GM12878 (cell line): Measurements from ENCODE around the gene NR2F2. TPM values are rescaled to one million over a fixed set of nuclear protein-coding genes. Genes with fewer than 3 reads are reported as not detected.
A peak's percentile ranks its signal among the peaks of the same experiment; 100 is the strongest.

Experiments
- BHLHE40 ChIP-seq, 2 experiments: fragments of 450-650 bp in 1 of 2; IDR thresholded peaks; 2 replicates each; pipeline ENCODE4 v1.6.1; 2011 to 2017; ENCODE audit warnings: low read depth in 2 of 2, borderline replicate concordance in 1 of 2, improper control_type of control experiment in 1 of 2, low read length in 1 of 2, mild to moderate bottlenecking in 1 of 2
- FOXM1 ChIP-seq: IDR thresholded peaks from 2 replicates; pipeline ENCODE4 v1.6.1; 2012; ENCODE audit warnings: low read depth, mild to moderate bottlenecking, inconsistent platforms, low read length, moderate library complexity
- HDAC2 ChIP-seq: fragments of 200-600 bp; sonication (generic); IDR thresholded peaks from 2 replicates; pipeline ENCODE4 v1.6.1; 2017
- IKZF1 ChIP-seq: fragments of 450-650 bp; conservative IDR thresholded peaks from 2 replicates; pipeline ENCODE4 v1.6.1; 2017; ENCODE audit warnings: antibody characterized with exemption, mild to moderate bottlenecking
- IKZF2 ChIP-seq, 2 experiments: fragments of 450-650 bp; IDR thresholded peaks; 2 replicates each; pipeline ENCODE4 v1.6.1; 2017; ENCODE audit warnings: mild to moderate bottlenecking in 2 of 2, moderate library complexity in 2 of 2
- KDM1A ChIP-seq: fragments of 200-600 bp; sonication (generic); IDR thresholded peaks from 2 replicates; pipeline ENCODE4 v1.6.1; 2016; ENCODE audit warnings: borderline replicate concordance
- NBN ChIP-seq: fragments of 450-650 bp; IDR thresholded peaks from 2 replicates; pipeline ENCODE4 v1.6.1; 2016
- RAD51 ChIP-seq: fragments of 450-650 bp; IDR thresholded peaks from 2 replicates; pipeline ENCODE4 v1.6.1; 2016; ENCODE audit warnings: moderate library complexity, mild to moderate bottlenecking, inconsistent platforms
- SREBF1 ChIP-seq: IDR thresholded peaks from 2 replicates; pipeline ENCODE4 v1.6.1; 2012; ENCODE audit warnings: mild to moderate bottlenecking, low read length
- polyA plus RNA-seq, 11 experiments: library from polyadenylated mRNA; depleted of rRNA in 4 of 11; unstranded in 6 of 11; stranded (reverse) in 5 of 11; fragments of >200 nt; fragmentation: Nextera tagmentation in 4 of 11; fragmentation: Illumina TruSeq in 1 of 11; extraction: Ambion mirVana in 4 of 11; extraction: Trizol in 1 of 11; gene quantifications; 1 replicate in 1 of 11; 2 replicates in 10 of 11; pipeline versions ENCODE4 v1.2.1 to v1.2.3, GENCODE V29; 2011 to 2016; ENCODE audit warnings: inconsistent platforms in 2 of 11, missing spikeins in 2 of 11, low read depth in 1 of 11
- total RNA-seq, 4 experiments: library from RNA; depleted of rRNA in 3 of 4; stranded (reverse); fragments of >200 nt in 3 of 4; fragmentation: Illumina TruSeq in 1 of 4; extraction: Trizol in 1 of 4; gene quantifications; 2 replicates each; pipeline versions ENCODE4 v1.2.1 to v1.2.3, GENCODE V29; 2013 to 2021
- TF ChIP-seq, protein P1 (sequence below), 3 experiments: IDR thresholded peaks in 2 of 3; conservative IDR thresholded peaks in 1 of 3; 2 replicates each; pipeline ENCODE4 v1.5.1; 2011; ENCODE audit warnings: low read depth in 3 of 3, low read length in 3 of 3, mild to moderate bottlenecking in 3 of 3, control low read depth in 2 of 3, moderate library complexity in 2 of 3, inconsistent platforms in 1 of 3, mixed read lengths in 1 of 3; ENCODE audit not compliant: control insufficient read depth in 2 of 3, insufficient read depth in 1 of 3; ENCODE audit errors: extremely low read depth in 1 of 3
- TF ChIP-seq, protein P2 (sequence below): fragments of 450-650 bp; IDR thresholded peaks from 2 replicates; pipeline ENCODE4 v1.6.1; 2017; ENCODE audit warnings: low read depth, mild to moderate bottlenecking, moderate library complexity
- TF ChIP-seq, protein P3 (sequence below): fragments of 450-650 bp; IDR thresholded peaks from 2 replicates; pipeline ENCODE4 v1.6.1; 2017; ENCODE audit warnings: mild to moderate bottlenecking
- TF ChIP-seq, protein P4 (sequence below): fragments of 450-650 bp; IDR thresholded peaks from 2 replicates; pipeline ENCODE4 v1.6.1; 2017; ENCODE audit warnings: mild to moderate bottlenecking, moderate library complexity
- TF ChIP-seq, protein P5 (sequence below): fragments of 450-650 bp; conservative IDR thresholded peaks from 2 replicates; pipeline ENCODE4 v1.6.1; 2017; ENCODE audit warnings: mild to moderate bottlenecking, moderate library complexity
- TF ChIP-seq, protein P6 (sequence below): fragments of 450-650 bp; IDR thresholded peaks from 2 replicates; pipeline ENCODE4 v1.6.1; 2016; ENCODE audit warnings: mild to moderate bottlenecking

The NR2F2 gene
- total and polyA plus RNA-seq, 10 of the 15 experiments (the other 5 are each of a cell fraction or from before 2014, with no cell fraction given): 1.1 to 10.1 (median 3.2) TPM

DNA sequence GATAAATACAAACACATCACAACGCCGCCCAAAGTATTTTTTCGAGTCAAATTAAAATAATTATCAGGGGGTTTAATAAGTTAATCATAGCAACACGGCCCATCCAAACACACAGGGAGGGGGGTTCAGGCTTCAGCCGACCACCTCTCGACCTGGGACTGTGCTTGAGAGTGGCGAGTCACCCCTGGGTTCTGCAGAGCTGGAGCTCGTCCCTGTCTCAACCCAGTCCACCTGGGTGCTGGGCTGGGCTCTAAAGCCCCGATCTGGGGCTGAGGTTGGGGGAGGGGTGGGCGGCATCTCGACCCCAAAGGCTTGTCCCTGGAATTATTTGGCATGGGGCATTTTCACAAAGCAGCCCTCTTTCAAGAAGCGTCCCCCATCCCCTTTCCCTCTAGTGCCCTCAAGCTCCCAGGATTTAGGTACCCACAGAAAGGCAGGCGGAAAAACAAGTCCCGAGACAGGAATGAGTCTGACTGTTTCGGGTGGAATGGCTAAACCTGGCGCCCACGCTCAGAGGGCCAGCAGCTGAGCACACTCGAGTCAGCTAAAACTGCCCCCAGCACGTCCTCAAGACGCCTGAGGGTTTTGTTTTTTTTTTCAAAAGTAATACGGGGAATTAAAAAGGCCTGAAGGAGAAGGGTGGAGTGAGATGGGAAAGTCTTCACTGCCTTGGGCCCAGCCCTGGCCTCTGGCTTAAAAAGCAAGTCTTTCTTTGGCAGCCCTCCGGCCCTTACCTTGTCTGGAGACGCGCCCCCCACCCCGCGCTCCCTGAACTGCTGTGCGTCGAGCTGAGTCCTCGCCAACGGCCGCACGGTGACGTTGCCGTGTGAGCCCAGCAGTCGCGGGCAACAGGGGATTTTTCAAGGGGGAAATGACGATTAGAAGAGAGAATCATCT, 32.5 kb downstream of the NR2F2 start (continued):
- TF ChIP-seq, protein P1, sequence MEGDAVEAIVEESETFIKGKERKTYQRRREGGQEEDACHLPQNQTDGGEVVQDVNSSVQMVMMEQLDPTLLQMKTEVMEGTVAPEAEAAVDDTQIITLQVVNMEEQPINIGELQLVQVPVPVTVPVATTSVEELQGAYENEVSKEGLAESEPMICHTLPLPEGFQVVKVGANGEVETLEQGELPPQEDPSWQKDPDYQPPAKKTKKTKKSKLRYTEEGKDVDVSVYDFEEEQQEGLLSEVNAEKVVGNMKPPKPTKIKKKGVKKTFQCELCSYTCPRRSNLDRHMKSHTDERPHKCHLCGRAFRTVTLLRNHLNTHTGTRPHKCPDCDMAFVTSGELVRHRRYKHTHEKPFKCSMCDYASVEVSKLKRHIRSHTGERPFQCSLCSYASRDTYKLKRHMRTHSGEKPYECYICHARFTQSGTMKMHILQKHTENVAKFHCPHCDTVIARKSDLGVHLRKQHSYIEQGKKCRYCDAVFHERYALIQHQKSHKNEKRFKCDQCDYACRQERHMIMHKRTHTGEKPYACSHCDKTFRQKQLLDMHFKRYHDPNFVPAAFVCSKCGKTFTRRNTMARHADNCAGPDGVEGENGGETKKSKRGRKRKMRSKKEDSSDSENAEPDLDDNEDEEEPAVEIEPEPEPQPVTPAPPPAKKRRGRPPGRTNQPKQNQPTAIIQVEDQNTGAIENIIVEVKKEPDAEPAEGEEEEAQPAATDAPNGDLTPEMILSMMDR (IDR thresholded peaks at IDR 0.05 in 2 of 3, conservative IDR thresholded peaks at IDR 0.05 in 1 of 3; ENCODE audit: control insufficient read depth in 2 of 3, extremely low read depth in 1 of 3, insufficient read depth in 1 of 3, low read depth in 3 of 3, low read length in 3 of 3): peak in 1 of 3 experiments; percentile 31; a peak in 1 of 6 replicates
- TF ChIP-seq SREBF1: no peak
- TF ChIP-seq, protein P2, sequence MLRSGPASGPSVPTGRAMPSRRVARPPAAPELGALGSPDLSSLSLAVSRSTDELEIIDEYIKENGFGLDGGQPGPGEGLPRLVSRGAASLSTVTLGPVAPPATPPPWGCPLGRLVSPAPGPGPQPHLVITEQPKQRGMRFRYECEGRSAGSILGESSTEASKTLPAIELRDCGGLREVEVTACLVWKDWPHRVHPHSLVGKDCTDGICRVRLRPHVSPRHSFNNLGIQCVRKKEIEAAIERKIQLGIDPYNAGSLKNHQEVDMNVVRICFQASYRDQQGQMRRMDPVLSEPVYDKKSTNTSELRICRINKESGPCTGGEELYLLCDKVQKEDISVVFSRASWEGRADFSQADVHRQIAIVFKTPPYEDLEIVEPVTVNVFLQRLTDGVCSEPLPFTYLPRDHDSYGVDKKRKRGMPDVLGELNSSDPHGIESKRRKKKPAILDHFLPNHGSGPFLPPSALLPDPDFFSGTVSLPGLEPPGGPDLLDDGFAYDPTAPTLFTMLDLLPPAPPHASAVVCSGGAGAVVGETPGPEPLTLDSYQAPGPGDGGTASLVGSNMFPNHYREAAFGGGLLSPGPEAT: peak; percentile 57; the same call in 1 of the 2 replicates
- TF ChIP-seq BHLHE40 (IDR thresholded peaks at IDR 0.05; ENCODE audit: borderline replicate concordance in 1 of 2, low read depth in 2 of 2, low read length in 1 of 2): 0 out of 4 replicates have a peak, but pooled peaks of 1 of the 2 experiments have one; percentile 12
- TF ChIP-seq IKZF1: peak; percentile 30
- TF ChIP-seq, protein P3, sequence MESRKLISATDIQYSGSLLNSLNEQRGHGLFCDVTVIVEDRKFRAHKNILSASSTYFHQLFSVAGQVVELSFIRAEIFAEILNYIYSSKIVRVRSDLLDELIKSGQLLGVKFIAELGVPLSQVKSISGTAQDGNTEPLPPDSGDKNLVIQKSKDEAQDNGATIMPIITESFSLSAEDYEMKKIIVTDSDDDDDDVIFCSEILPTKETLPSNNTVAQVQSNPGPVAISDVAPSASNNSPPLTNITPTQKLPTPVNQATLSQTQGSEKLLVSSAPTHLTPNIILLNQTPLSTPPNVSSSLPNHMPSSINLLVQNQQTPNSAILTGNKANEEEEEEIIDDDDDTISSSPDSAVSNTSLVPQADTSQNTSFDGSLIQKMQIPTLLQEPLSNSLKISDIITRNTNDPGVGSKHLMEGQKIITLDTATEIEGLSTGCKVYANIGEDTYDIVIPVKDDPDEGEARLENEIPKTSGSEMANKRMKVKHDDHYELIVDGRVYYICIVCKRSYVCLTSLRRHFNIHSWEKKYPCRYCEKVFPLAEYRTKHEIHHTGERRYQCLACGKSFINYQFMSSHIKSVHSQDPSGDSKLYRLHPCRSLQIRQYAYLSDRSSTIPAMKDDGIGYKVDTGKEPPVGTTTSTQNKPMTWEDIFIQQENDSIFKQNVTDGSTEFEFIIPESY: no peak
- no peak for TF ChIP-seq KDM1A
- no peak for TF ChIP-seq FOXM1
- TF ChIP-seq NBN: peak; percentile 43; the same call in 1 of the 2 replicates
- no peak for TF ChIP-seq IKZF2 (IDR thresholded peaks at IDR 0.05)
- TF ChIP-seq, protein P4, sequence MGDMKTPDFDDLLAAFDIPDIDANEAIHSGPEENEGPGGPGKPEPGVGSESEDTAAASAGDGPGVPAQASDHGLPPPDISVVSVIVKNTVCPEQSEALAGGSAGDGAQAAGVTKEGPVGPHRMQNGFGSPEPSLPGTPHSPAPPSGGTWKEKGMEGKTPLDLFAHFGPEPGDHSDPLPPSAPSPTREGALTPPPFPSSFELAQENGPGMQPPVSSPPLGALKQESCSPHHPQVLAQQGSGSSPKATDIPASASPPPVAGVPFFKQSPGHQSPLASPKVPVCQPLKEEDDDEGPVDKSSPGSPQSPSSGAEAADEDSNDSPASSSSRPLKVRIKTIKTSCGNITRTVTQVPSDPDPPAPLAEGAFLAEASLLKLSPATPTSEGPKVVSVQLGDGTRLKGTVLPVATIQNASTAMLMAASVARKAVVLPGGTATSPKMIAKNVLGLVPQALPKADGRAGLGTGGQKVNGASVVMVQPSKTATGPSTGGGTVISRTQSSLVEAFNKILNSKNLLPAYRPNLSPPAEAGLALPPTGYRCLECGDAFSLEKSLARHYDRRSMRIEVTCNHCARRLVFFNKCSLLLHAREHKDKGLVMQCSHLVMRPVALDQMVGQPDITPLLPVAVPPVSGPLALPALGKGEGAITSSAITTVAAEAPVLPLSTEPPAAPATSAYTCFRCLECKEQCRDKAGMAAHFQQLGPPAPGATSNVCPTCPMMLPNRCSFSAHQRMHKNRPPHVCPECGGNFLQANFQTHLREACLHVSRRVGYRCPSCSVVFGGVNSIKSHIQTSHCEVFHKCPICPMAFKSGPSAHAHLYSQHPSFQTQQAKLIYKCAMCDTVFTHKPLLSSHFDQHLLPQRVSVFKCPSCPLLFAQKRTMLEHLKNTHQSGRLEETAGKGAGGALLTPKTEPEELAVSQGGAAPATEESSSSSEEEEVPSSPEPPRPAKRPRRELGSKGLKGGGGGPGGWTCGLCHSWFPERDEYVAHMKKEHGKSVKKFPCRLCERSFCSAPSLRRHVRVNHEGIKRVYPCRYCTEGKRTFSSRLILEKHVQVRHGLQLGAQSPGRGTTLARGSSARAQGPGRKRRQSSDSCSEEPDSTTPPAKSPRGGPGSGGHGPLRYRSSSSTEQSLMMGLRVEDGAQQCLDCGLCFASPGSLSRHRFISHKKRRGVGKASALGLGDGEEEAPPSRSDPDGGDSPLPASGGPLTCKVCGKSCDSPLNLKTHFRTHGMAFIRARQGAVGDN: peak; percentile 84
- TF ChIP-seq, protein P5, sequence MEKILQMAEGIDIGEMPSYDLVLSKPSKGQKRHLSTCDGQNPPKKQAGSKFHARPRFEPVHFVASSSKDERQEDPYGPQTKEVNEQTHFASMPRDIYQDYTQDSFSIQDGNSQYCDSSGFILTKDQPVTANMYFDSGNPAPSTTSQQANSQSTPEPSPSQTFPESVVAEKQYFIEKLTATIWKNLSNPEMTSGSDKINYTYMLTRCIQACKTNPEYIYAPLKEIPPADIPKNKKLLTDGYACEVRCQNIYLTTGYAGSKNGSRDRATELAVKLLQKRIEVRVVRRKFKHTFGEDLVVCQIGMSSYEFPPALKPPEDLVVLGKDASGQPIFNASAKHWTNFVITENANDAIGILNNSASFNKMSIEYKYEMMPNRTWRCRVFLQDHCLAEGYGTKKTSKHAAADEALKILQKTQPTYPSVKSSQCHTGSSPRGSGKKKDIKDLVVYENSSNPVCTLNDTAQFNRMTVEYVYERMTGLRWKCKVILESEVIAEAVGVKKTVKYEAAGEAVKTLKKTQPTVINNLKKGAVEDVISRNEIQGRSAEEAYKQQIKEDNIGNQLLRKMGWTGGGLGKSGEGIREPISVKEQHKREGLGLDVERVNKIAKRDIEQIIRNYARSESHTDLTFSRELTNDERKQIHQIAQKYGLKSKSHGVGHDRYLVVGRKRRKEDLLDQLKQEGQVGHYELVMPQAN: no peak
- TF ChIP-seq, protein P6, sequence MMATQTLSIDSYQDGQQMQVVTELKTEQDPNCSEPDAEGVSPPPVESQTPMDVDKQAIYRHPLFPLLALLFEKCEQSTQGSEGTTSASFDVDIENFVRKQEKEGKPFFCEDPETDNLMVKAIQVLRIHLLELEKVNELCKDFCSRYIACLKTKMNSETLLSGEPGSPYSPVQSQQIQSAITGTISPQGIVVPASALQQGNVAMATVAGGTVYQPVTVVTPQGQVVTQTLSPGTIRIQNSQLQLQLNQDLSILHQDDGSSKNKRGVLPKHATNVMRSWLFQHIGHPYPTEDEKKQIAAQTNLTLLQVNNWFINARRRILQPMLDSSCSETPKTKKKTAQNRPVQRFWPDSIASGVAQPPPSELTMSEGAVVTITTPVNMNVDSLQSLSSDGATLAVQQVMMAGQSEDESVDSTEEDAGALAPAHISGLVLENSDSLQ: no peak
- TF ChIP-seq HDAC2: no peak
- no peak for TF ChIP-seq RAD51
